Measurements from ENCODE around the gene MAP3K8. TPM values are rescaled to one million over a fixed set of nuclear protein-coding genes. Genes with fewer than 3 reads are reported as not detected.
"Not testable (repeated sequence)": the region's sequence is repeated elsewhere in the genome, so short reads cannot be mapped to it uniquely, and the experiment has no call there.

MAP3K8 gene
- total RNA-seq, 6 donors from 2014 or later: 32.5 to 71.2 (median 42.8) TPM

DNA sequence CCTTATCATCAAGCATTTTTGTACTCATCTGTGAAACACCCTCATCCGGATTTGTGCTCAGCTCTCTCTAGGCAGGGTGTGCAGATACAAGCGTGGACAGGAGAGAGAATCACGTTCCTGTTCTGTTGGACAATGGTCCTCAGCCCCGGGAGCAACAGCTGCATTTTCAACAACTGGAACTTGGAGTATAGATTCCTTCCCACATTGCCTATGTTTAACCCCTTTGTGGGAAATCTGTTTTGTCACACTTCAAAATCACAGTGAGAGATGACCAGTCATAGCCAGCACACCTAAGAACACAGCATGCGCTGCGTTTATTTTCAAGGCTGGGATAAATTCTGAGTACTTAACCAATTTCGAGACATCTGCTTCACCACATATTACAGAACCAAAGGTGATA, 32.5 kb downstream of the MAP3K8 start:
- Histone ChIP-seq H3K4me3 (no peak overlapping the region), H3K4me1 (peaks cover 0 to 7% (median 2%) of the 10 kb centered on the region in 4 donors), H3K9me3 (no peaks in the 10 kb centered on the region), H3K27ac (no peak overlapping the region), H3K36me3 (peaks cover 6 to 14% (median 8%) of the 10 kb centered on the region in 4 donors), H3K27me3 (no peaks in the 10 kb centered on the region)
- TF ChIP-seq EP300 (IDR thresholded peaks at IDR 0.05): no peak
- no peak for TF ChIP-seq POLR2A (IDR thresholded peaks at IDR 0.05)
- TF ChIP-seq POLR2AphosphoS5 (IDR thresholded peaks at IDR 0.05): no peak
- TF ChIP-seq, protein P1, sequence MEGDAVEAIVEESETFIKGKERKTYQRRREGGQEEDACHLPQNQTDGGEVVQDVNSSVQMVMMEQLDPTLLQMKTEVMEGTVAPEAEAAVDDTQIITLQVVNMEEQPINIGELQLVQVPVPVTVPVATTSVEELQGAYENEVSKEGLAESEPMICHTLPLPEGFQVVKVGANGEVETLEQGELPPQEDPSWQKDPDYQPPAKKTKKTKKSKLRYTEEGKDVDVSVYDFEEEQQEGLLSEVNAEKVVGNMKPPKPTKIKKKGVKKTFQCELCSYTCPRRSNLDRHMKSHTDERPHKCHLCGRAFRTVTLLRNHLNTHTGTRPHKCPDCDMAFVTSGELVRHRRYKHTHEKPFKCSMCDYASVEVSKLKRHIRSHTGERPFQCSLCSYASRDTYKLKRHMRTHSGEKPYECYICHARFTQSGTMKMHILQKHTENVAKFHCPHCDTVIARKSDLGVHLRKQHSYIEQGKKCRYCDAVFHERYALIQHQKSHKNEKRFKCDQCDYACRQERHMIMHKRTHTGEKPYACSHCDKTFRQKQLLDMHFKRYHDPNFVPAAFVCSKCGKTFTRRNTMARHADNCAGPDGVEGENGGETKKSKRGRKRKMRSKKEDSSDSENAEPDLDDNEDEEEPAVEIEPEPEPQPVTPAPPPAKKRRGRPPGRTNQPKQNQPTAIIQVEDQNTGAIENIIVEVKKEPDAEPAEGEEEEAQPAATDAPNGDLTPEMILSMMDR (IDR thresholded peaks at IDR 0.05): no peak
- DNase-seq (no peak), ATAC-seq (ENCODE audit: low FRiP score in 2 of 2) (no peak)
- 77 to 91% methylated on average over 6 to 7 of the region's 7 CpGs for WGBS, 2 donors

DNA sequence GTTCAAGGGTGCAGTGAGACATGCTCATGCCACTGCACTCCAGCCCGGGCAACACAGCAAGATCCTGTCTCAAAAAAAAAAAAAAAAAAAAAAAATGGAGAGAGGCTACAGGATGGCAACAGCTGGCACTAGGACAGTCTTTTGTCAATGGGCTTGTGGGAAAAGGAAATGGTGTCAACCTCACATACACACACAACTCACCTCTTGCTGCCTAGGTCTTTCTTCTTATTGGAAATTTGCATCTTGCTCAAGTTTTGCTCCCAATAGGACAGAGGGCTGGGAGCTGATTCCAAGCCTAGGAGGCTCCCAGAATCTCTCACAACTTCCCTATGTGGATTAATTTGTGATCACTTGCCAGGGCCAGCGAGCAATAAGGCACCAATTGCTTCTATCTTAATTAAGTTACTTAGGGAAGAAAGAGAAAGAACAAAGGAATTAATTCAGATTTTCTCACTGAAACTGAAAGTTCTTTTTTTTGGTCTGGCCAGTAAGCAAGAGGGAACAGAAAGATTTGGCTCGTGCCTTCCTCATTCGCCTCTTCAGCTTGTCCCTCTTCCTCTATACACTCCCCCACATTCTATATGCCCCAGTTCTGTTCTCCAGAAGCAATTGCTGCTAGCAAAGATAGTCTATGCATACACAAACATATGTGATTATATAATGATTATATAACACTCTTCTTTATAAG, 33.8 kb downstream of the MAP3K8 start:
- DNase-seq: no peak
- WGBS, 2 donors: 69 to 70% methylated on average over 4 of the region's 4 CpGs
- peaks cover 0 to under 1% (median 0%) of the 10 kb centered on the region in 4 donors for H3K36me3 ChIP-seq
- no peaks in the 10 kb centered on the region for H3K9me3 ChIP-seq
- H3K27ac ChIP-seq: peak overlapping the region in 1 of 4 donors; percentile 52
- H3K27me3 ChIP-seq: no peaks in the 10 kb centered on the region
- H3K4me1 ChIP-seq: peaks cover 0 to 5% (median 2%) of the 10 kb centered on the region in 4 donors
- TF ChIP-seq POLR2A (IDR thresholded peaks at IDR 0.05) (no peak), POLR2AphosphoS5 (IDR thresholded peaks at IDR 0.05) (no peak), EP300 (IDR thresholded peaks at IDR 0.05) (no peak)
- TF ChIP-seq, protein P1 (IDR thresholded peaks at IDR 0.05): no peak
- H3K4me3 ChIP-seq: no peak overlapping the region
- ATAC-seq (ENCODE audit: low FRiP score in 2 of 2): peak in 1 of 2 donors; percentile 58

DNA sequence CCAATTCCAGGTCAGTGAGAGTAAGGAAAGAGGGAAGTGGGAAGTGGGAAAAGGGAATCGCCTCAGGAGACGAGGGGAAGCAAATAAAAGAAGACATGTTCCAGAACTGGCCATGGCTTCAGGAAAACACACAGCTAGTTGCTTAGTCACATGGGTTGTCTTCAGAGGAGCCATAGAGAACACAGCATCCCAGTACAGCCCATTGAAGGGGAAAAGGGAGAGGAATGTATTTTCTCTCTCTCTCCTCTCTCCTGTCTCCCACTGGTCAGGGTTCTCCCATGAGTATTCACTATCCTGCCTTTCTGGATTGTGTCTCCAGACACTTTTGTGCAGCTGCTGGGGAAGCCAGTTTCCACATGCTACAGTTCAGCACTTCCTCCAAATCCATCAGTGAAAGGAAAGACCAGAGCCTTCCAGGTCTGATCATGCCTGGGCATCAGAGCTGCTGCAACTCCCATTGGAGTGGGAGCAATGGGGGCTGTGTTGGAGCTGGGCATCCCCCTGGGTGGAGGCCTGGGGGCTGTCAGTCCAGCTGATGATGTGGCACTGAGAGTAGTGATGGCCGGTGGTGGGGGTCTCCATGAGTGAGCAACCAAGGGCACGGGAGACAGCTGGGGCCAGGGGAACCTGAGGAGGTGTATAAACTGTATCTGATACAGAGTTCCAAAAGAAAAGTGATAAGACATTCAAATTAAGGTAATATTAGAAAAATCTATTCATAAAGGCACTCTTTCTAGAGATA, 38.6 kb downstream of the MAP3K8 start:
- H3K4me3 ChIP-seq: no peak overlapping the region

DNA sequence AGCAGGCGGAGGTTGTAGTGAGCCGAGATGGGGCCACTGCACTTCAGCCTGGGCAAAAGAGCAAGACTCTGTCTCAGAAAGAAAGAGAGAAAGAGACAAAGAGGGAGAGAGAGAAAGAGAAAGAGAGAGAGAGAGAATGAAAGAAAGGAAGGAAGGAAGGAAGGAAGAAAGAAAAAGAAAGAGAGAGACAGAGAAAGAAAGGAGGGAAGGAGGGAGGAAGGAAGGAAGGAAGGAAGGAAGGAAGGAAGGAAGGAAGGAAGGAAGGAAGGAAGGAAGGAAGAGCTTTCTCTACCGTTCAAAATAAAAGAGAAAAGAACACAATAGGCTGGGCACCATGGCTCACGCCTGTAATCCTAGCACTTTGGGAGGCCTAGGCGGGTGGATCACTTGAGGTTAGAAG, 41.5 kb downstream of the MAP3K8 start:
- H3K9me3 ChIP-seq; H3K27ac ChIP-seq; DNase-seq; H3K4me1 ChIP-seq; H3K36me3 ChIP-seq; H3K27me3 ChIP-seq; H3K4me3 ChIP-seq; ATAC-seq (ENCODE audit: low FRiP score in 2 of 2): not testable (repeated sequence)
- 66 to 68% methylated on average over 5 of the region's 5 CpGs for WGBS, 2 donors

More for the DNA sequence above, 38.6 kb downstream of the MAP3K8 start:
- ATAC-seq (ENCODE audit: low FRiP score in 2 of 2) (no peak), DNase-seq (no peak)
- no peaks in the 10 kb centered on the region for H3K9me3 ChIP-seq
- H3K27me3 ChIP-seq: no peaks in the 10 kb centered on the region
- TF ChIP-seq, protein P1 (IDR thresholded peaks at IDR 0.05): no peak
- TF ChIP-seq POLR2AphosphoS5 (IDR thresholded peaks at IDR 0.05): no peak
- no peak for TF ChIP-seq EP300 (IDR thresholded peaks at IDR 0.05)
- no peak for TF ChIP-seq POLR2A (IDR thresholded peaks at IDR 0.05)
- H3K27ac ChIP-seq: no peak overlapping the region
- H3K36me3 ChIP-seq: no peaks in the 10 kb centered on the region
- H3K4me1 ChIP-seq: peaks cover 0 to 3% (median 0%) of the 10 kb centered on the region in 4 donors
- WGBS, 2 donors: 79 to 91% methylated on average over 4 of the region's 4 CpGs

DNA sequence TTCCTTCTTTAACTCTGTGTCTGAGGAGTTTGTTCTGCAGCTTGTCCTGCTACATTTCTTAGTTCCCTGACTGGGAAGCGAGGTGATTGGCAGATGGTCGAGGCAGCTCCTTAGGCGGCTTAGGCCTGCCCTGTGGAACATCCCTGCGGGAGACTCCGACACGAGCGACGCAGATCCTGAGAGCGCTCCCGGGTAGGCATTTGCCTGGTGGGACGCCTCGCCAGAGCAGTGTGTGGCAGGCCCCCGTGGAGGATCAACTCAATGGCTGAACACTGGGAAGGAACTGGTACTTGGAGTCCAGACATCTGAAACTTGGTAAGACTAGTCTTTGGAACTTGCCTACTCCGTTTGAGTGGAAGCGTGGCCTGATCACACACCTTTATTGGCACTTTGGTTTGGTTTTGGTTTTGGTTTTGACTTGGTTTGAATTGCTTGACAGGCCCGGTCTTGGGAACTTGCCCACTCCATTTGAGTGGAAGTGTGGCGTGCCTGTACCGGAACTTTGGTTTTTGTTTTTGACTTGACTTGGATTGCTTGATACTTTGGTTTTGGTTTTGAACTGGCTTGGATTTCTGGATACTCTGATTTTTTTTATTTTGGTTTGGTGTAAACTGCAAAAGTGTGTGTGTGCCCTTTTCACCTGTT, 42.6 kb downstream of the MAP3K8 start:
- DNase-seq: peak in 1 of 2 donors; percentile 56
- TF ChIP-seq, protein P1 (IDR thresholded peaks at IDR 0.05): no peak
- TF ChIP-seq POLR2A (IDR thresholded peaks at IDR 0.05): no peak
- no peak for TF ChIP-seq POLR2AphosphoS5 (IDR thresholded peaks at IDR 0.05)
- no peak for TF ChIP-seq EP300 (IDR thresholded peaks at IDR 0.05)
- 87 to 88% methylated on average over 18 of the region's 18 CpGs for WGBS, 2 donors
- Histone ChIP-seq H3K27ac (no peak overlapping the region), H3K27me3 (no peaks in the 10 kb centered on the region), H3K36me3 (no peaks in the 10 kb centered on the region), H3K9me3 (no peaks in the 10 kb centered on the region), H3K4me3 (no peak overlapping the region), H3K4me1 (no peaks in the 10 kb centered on the region)
- ATAC-seq (ENCODE audit: low FRiP score in 2 of 2): no peak

DNA sequence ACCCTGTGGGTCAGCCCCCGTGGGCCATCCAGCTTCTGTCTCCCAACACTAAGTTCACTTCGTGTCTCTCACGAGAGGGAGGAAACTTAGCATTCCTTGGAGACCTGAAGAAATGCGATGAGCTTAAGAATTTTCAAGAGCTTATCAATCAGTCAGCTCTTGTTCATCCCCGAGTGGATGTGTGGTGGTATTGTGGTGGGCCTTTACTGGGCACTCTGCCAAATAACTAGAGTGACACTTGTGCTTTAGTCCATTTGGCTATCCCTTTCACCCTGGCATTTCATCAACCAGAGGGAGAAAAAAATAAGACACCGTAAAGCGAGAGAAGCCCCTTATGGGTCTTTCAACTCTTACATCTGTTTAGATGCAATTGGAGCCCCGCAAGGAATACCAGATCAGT, 45.5 kb downstream of the MAP3K8 start:
- not testable (repeated sequence) for H3K27me3 ChIP-seq; ATAC-seq (ENCODE audit: low FRiP score in 2 of 2); H3K4me1 ChIP-seq; H3K9me3 ChIP-seq; H3K36me3 ChIP-seq; H3K27ac ChIP-seq; DNase-seq; H3K4me3 ChIP-seq
- 80 to 81% methylated on average over 8 of the region's 8 CpGs for WGBS, 2 donors

Measured in upper lobe of left lung (tissue), 6 donors.